ENCODE measurements around the gene CLDN22. TPM values are rescaled to one million over a fixed set of nuclear protein-coding genes. Genes with fewer than 3 reads are reported as not detected.

Gene CLDN22
- total RNA-seq, 1 donor from 2014 or later, result not detected

GRCh38 chr4:183330841-183331240 is 10.8 kb upstream of the CLDN22 start:
- Mint-ChIP-seq H3K9me3 (ENCODE audit: low read depth) (peaks cover 16% of the 10 kb centered on the region), H3K27me3 (peaks cover 6% of the 10 kb centered on the region), H3K4me1 (ENCODE audit: low read depth) (peaks cover 12% of the 10 kb centered on the region), H3K27ac (no peak overlapping the region), H3K4me3 (ENCODE audit: low read depth) (no peak overlapping the region), H3K36me3 (ENCODE audit: insufficient read depth) (peaks cover 15% of the 10 kb centered on the region)
- no peak for TF ChIP-seq CTCF (IDR thresholded peaks at IDR 0.05; ENCODE audit: unreplicated experiment)
- no peak for DNase-seq (ENCODE audit: low spot score, unreplicated experiment)

- DNase-seq (ENCODE audit: low spot score, unreplicated experiment), result no peak
- H3K27ac Mint-ChIP-seq, result no peak overlapping the region
- H3K9me3 Mint-ChIP-seq (ENCODE audit: low read depth), result peaks cover 18% of the 10 kb centered on the region
- H3K36me3 Mint-ChIP-seq (ENCODE audit: insufficient read depth), result peaks cover 20% of the 10 kb centered on the region
- no peak overlapping the region for H3K4me3 Mint-ChIP-seq (ENCODE audit: low read depth)
- peaks cover 6% of the 10 kb centered on the region for H3K27me3 Mint-ChIP-seq
- peaks cover 15% of the 10 kb centered on the region for H3K4me1 Mint-ChIP-seq (ENCODE audit: low read depth)
- no peak for TF ChIP-seq CTCF (IDR thresholded peaks at IDR 0.05; ENCODE audit: unreplicated experiment)
Observed at GRCh38 chr4:183329954-183330742, 10.1 kb upstream of the CLDN22 start.

- Mint-ChIP-seq H3K4me1 (ENCODE audit: low read depth) (peaks cover 15% of the 10 kb centered on the region), H3K4me3 (ENCODE audit: low read depth) (no peak overlapping the region), H3K27ac (no peak overlapping the region), H3K27me3 (peaks cover 6% of the 10 kb centered on the region), H3K9me3 (ENCODE audit: low read depth) (peaks cover 18% of the 10 kb centered on the region), H3K36me3 (ENCODE audit: insufficient read depth) (peaks cover 22% of the 10 kb centered on the region)
- no peak for DNase-seq (ENCODE audit: low spot score, unreplicated experiment)
- TF ChIP-seq CTCF (IDR thresholded peaks at IDR 0.05; ENCODE audit: unreplicated experiment), result no peak
Observed at GRCh38 chr4:183329244-183329643, 9.2 kb upstream of the CLDN22 start.

- Mint-ChIP-seq H3K36me3 (ENCODE audit: insufficient read depth) (peaks cover 24% of the 10 kb centered on the region), H3K4me1 (ENCODE audit: low read depth) (peaks cover 13% of the 10 kb centered on the region), H3K4me3 (ENCODE audit: low read depth) (no peak overlapping the region), H3K27me3 (peaks cover 6% of the 10 kb centered on the region), H3K9me3 (ENCODE audit: low read depth) (peaks cover 18% of the 10 kb centered on the region), H3K27ac (no peak overlapping the region)
- DNase-seq (ENCODE audit: low spot score, unreplicated experiment), result no peak
- no peak for TF ChIP-seq CTCF (IDR thresholded peaks at IDR 0.05; ENCODE audit: unreplicated experiment)
Observed at GRCh38 chr4:183328832-183329231, 8.8 kb upstream of the CLDN22 start.

- DNase-seq (ENCODE audit: low spot score, unreplicated experiment), result no peak
- Mint-ChIP-seq H3K27me3 (peaks cover 3% of the 10 kb centered on the region), H3K9me3 (ENCODE audit: low read depth) (peaks cover 18% of the 10 kb centered on the region), H3K27ac (no peak overlapping the region), H3K4me3 (ENCODE audit: low read depth) (no peak overlapping the region), H3K4me1 (ENCODE audit: low read depth) (peaks cover 13% of the 10 kb centered on the region), H3K36me3 (ENCODE audit: insufficient read depth) (peaks cover 26% of the 10 kb centered on the region)
- no peak for TF ChIP-seq CTCF (IDR thresholded peaks at IDR 0.05; ENCODE audit: unreplicated experiment)
Observed at GRCh38 chr4:183327827-183328226, 7.8 kb upstream of the CLDN22 start.

Measured in progenitor cell of endocrine pancreas (in vitro differentiated cells).